ENCODE measurements around the gene TRDMT1.
A peak's percentile ranks its signal among the peaks of the same experiment; 100 is the strongest.

TRDMT1 gene

DNA sequence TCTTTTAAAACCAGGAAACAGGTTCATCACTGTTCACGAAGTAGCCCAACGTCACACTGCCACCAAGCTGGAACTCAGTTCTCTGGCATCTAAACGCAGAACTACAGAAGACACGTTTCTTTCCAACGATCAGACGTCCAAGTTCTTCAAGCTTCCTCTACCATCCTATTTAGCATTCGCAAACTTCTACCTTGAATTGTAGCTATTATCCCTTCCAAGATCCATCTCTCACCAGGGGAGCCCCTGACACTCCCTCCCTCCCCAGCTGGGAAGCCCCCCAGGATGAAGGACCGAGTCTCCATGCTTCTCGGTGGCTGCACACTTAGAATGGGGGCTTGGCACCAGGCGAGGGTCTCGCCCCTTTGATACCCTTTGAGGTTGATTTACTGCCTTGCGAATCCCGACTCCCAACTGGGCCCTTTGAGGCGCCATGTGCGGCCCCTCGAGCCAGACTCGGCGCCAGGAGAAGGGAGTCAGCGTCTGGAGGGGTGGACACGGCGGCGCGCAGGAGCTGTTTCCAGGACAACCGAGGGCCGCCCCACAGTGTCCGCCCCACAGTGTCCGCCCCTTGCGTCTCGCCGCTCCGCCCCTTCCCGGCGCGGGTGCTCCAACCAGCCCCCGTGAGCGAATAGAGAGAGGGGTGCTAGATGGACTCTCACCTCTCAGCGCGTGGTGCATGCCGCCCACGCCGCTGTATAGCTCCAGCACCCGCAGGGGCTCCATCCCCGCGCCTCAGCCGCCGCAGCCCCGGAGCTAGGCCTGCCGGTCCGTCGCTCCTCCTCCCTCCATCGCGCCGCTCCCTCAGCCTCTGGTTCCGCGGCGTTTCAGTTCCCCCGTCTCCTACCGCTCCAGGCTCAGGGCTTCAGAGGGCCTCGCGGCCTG is at the start of gene TRDMT1:
Gene TRDMT1 (minus strand): TSS at position 761 of the 882 bp plus-strand sequence. CDS start 38 bp downstream, at position 723.
- Histone ChIP-seq H3K4me3 (ENCODE audit: low read length) (peak within 1 kb of the TSS; percentile 81), H3K27me3 (ENCODE audit: insufficient read depth, low read length) (no peaks in the 10 kb centered on the region), H3K9me3 (ENCODE audit: low read length) (no peaks in the 10 kb centered on the region), H2AFZ (ENCODE audit: low read depth, low read length) (peak within 1 kb of the TSS; percentile 40), H3K36me3 (ENCODE audit: insufficient read depth, low read length) (no peaks in the 10 kb centered on the region), H3K4me1 (ENCODE audit: insufficient read depth, low read length) (peaks cover 31% of the 10 kb centered on the region)

DNA sequence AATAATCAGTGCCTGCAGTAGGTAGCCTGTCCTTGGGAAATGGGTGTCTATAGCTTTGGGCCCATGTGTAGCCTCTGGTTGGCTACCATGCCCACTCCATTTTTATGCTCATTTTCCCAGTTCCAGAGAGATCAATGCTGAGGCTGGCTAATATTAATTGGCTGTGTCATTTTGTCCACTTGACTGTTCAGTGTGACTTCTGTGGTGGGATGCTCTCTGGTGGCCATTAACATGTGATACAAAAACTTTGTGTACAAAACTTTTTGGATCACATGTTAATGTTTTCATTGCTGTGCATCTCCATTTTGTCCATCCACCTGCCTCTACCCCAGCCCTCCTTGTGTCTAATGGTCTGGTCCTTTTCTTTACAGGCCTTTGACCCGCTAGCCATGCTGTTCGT is 49.3 kb upstream of the TRDMT1 start:
- Histone ChIP-seq H3K4me1 (ENCODE audit: insufficient read depth, low read length) (no peaks in the 10 kb centered on the region), H3K27me3 (ENCODE audit: insufficient read depth, low read length) (no peaks in the 10 kb centered on the region), H2AFZ (ENCODE audit: low read depth, low read length) (no peak overlapping the region), H3K4me3 (ENCODE audit: low read length) (no peak overlapping the region), H3K36me3 (ENCODE audit: insufficient read depth, low read length) (no peaks in the 10 kb centered on the region), H3K9me3 (ENCODE audit: low read length) (peaks cover 5% of the 10 kb centered on the region)

DNA sequence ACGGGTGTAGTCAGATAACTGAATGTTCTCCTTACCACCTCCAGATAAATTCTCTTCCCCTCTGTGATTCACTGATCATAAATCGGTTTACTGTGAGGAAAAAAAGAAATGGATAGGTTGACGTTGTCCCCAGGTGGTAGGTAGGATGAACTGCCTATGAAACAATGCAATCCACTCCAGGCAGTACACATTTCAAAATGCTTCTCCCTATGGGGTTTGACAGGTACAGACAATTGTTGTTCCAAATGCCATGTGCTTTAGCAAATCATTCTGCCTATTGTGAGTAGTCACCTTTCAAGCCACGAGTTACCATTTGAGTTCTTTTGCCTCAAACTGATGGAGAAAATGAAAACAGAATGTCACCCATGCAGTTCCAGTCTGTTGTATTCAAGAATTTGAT is 48.3 kb upstream of the TRDMT1 start:
- Histone ChIP-seq H3K4me1 (ENCODE audit: insufficient read depth, low read length) (no peaks in the 10 kb centered on the region), H3K36me3 (ENCODE audit: insufficient read depth, low read length) (no peaks in the 10 kb centered on the region), H3K9me3 (ENCODE audit: low read length) (peaks cover 5% of the 10 kb centered on the region), H3K27me3 (ENCODE audit: insufficient read depth, low read length) (no peaks in the 10 kb centered on the region), H3K4me3 (ENCODE audit: low read length) (no peak overlapping the region), H2AFZ (ENCODE audit: low read depth, low read length) (no peak overlapping the region)

GRCh38 chr10:17248964-17249363 is 47.5 kb upstream of the TRDMT1 start:
- no peaks in the 10 kb centered on the region for H3K27me3 ChIP-seq (ENCODE audit: insufficient read depth, low read length)
- peaks cover 5% of the 10 kb centered on the region for H3K9me3 ChIP-seq (ENCODE audit: low read length)
- H3K4me3 ChIP-seq (ENCODE audit: low read length) = no peak overlapping the region
- H3K4me1 ChIP-seq (ENCODE audit: insufficient read depth, low read length) = no peaks in the 10 kb centered on the region
- H2AFZ ChIP-seq (ENCODE audit: low read depth, low read length) = no peak overlapping the region
- H3K36me3 ChIP-seq (ENCODE audit: insufficient read depth, low read length) = no peaks in the 10 kb centered on the region

DNA sequence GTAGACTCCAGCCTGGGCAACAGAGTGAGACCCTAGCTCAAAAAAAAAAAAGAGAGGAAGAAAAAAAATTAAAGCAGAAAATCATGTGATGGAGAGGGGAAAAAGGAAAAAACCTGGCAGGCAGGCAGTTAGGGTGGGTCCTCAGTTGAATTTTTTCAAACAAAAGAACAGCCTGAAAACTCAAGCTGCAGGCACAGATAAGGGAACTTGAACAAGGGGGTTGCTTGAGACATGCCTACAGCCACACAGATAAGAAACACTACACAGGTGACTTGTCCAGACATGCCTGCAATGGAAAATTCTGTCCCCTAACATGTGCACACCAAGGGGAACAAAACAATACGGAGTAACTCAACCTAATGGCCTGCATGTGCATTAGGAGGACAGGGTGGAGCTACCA is 45.7 kb upstream of the TRDMT1 start:
- Histone ChIP-seq H3K36me3 (ENCODE audit: insufficient read depth, low read length) (no peaks in the 10 kb centered on the region), H3K4me3 (ENCODE audit: low read length) (no peak overlapping the region), H3K9me3 (ENCODE audit: low read length) (peaks cover 5% of the 10 kb centered on the region), H3K27me3 (ENCODE audit: insufficient read depth, low read length) (no peaks in the 10 kb centered on the region), H2AFZ (ENCODE audit: low read depth, low read length) (no peak overlapping the region), H3K4me1 (ENCODE audit: insufficient read depth, low read length) (no peaks in the 10 kb centered on the region)

- Histone ChIP-seq H3K4me3 (ENCODE audit: low read length) (no peak overlapping the region), H3K27me3 (ENCODE audit: insufficient read depth, low read length) (no peaks in the 10 kb centered on the region), H3K4me1 (ENCODE audit: insufficient read depth, low read length) (no peaks in the 10 kb centered on the region), H2AFZ (ENCODE audit: low read depth, low read length) (no peak overlapping the region), H3K9me3 (ENCODE audit: low read length) (peaks cover 5% of the 10 kb centered on the region), H3K36me3 (ENCODE audit: insufficient read depth, low read length) (no peaks in the 10 kb centered on the region)
Measured at GRCh38 chr10:17244700-17245365, 43.4 kb upstream of the TRDMT1 start.

- H2AFZ ChIP-seq (ENCODE audit: low read depth, low read length) = no peak overlapping the region
- no peaks in the 10 kb centered on the region for H3K9me3 ChIP-seq (ENCODE audit: low read length)
- peaks cover 12% of the 10 kb centered on the region for H3K36me3 ChIP-seq (ENCODE audit: insufficient read depth, low read length)
- H3K27me3 ChIP-seq (ENCODE audit: insufficient read depth, low read length) = no peaks in the 10 kb centered on the region
- peaks cover 8% of the 10 kb centered on the region for H3K4me1 ChIP-seq (ENCODE audit: insufficient read depth, low read length)
- no peak overlapping the region for H3K4me3 ChIP-seq (ENCODE audit: low read length)
Measured at GRCh38 chr10:17241611-17242333, 40.3 kb upstream of the TRDMT1 start.

DNA sequence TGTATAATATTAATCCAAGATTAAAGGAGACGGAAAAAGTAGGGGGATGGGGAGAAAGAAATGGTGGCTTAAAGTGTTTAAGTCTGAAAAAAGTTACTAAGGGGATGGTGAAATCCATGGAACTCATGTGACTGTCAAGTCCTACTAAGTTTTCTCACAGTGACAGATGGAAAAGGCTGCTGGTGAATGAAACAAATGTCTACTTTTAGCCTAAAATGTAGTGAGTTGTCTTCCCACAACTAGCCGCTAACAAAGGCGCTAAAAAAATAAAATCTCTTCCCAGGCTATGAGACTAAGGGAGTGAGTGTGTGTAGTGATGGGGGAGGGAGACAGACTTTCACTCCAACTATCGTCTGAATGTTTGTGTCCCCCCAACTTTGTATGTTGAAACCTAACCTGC is 39.1 kb upstream of the TRDMT1 start:
- peaks cover 14% of the 10 kb centered on the region for H3K4me1 ChIP-seq (ENCODE audit: insufficient read depth, low read length)
- H3K27me3 ChIP-seq (ENCODE audit: insufficient read depth, low read length) = no peaks in the 10 kb centered on the region
- no peaks in the 10 kb centered on the region for H3K9me3 ChIP-seq (ENCODE audit: low read length)
- no peak overlapping the region for H3K4me3 ChIP-seq (ENCODE audit: low read length)
- no peak overlapping the region for H2AFZ ChIP-seq (ENCODE audit: low read depth, low read length)
- H3K36me3 ChIP-seq (ENCODE audit: insufficient read depth, low read length) = peaks cover 24% of the 10 kb centered on the region

DNA sequence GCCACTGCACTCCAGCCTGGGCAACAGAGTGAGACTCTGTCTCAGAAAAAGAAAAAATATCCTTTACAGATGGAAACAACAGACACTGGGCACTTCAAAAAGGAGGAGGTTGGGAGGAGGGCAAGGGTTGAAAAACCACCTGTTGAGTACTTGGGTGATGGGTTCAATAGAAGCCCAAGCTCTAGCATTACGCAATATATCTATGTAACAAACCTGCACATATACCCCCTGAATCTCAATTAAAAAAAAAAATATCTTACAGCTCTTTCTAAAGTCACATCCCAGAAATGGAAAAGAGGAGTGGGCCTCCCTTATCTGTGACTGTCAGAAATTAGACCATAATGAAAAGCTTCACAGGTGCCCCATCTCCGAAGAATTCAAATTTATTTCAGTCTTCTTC is 38.6 kb upstream of the TRDMT1 start:
- H3K36me3 ChIP-seq (ENCODE audit: insufficient read depth, low read length) = peaks cover 29% of the 10 kb centered on the region
- no peaks in the 10 kb centered on the region for H3K27me3 ChIP-seq (ENCODE audit: insufficient read depth, low read length)
- H3K9me3 ChIP-seq (ENCODE audit: low read length) = no peaks in the 10 kb centered on the region
- H3K4me3 ChIP-seq (ENCODE audit: low read length) = no peak overlapping the region
- H3K4me1 ChIP-seq (ENCODE audit: insufficient read depth, low read length) = peaks cover 20% of the 10 kb centered on the region
- no peak overlapping the region for H2AFZ ChIP-seq (ENCODE audit: low read depth, low read length)

GRCh38 chr10:17239345-17240085 is 38.0 kb upstream of the TRDMT1 start:
- H2AFZ ChIP-seq (ENCODE audit: low read depth, low read length) = no peak overlapping the region
- H3K4me3 ChIP-seq (ENCODE audit: low read length) = no peak overlapping the region
- H3K27me3 ChIP-seq (ENCODE audit: insufficient read depth, low read length) = no peaks in the 10 kb centered on the region
- H3K9me3 ChIP-seq (ENCODE audit: low read length) = no peaks in the 10 kb centered on the region
- H3K4me1 ChIP-seq (ENCODE audit: insufficient read depth, low read length) = peaks cover 25% of the 10 kb centered on the region
- peaks cover 35% of the 10 kb centered on the region for H3K36me3 ChIP-seq (ENCODE audit: insufficient read depth, low read length)

DNA sequence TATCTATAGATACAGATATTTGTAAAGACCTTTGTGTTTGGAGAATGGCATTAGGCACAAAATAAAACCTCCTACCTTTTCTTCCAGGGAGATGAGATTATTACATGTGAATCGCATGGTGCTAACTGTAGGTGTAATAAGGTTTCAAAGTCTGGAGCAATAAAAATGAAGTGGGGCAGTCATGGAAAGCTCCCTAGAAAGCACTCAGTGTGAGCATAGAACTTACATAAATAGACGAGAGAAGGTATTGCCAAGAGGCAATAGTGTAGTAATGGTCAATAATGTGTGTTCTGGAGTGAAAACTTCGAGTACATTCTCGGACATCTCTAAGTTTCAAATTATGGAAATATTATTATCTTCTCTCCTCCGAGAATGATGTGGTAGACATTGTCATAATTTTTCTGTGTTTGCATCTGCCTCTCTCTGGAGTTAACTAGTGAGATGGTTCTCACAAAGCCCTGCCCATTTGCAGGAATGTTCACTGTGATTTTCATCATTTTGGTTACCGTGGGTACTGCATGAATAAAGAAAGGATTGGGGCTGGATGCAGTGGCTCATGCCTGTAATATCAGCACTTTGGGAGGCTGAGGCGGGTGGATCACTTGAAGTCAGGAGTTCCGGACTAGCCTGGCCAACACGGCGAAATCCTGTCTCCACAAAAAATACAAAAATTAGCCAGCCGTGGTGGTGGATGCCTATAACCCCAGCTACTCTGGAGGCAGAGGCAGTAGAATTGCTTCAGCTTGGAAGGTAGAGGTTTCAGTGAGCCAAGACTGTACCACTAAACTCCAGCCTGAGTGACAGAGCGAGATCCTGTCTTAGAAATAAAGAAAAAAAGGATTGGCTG is 37.2 kb upstream of the TRDMT1 start:
- H3K27me3 ChIP-seq (ENCODE audit: insufficient read depth, low read length) = no peaks in the 10 kb centered on the region
- no peaks in the 10 kb centered on the region for H3K9me3 ChIP-seq (ENCODE audit: low read length)
- H3K4me3 ChIP-seq (ENCODE audit: low read length) = no peak overlapping the region
- H3K36me3 ChIP-seq (ENCODE audit: insufficient read depth, low read length) = peaks cover 42% of the 10 kb centered on the region
- H2AFZ ChIP-seq (ENCODE audit: low read depth, low read length) = no peak overlapping the region
- peaks cover 31% of the 10 kb centered on the region for H3K4me1 ChIP-seq (ENCODE audit: insufficient read depth, low read length)

- H3K36me3 ChIP-seq (ENCODE audit: insufficient read depth, low read length) = peaks cover 48% of the 10 kb centered on the region
Measured at GRCh38 chr10:17237915-17238444, 36.5 kb upstream of the TRDMT1 start.

More at GRCh38 chr10:17237915-17238444, 36.5 kb upstream of the TRDMT1 start:
- Histone ChIP-seq H3K4me3 (ENCODE audit: low read length) (no peak overlapping the region), H3K4me1 (ENCODE audit: insufficient read depth, low read length) (peaks cover 38% of the 10 kb centered on the region), H3K9me3 (ENCODE audit: low read length) (no peaks in the 10 kb centered on the region), H3K27me3 (ENCODE audit: insufficient read depth, low read length) (no peaks in the 10 kb centered on the region), H2AFZ (ENCODE audit: low read depth, low read length) (no peak overlapping the region)
